Measurements from ENCODE around the gene POGLUT2.
A peak's percentile ranks its signal among the peaks of the same experiment; 100 is the strongest.

POGLUT2 gene

DNA sequence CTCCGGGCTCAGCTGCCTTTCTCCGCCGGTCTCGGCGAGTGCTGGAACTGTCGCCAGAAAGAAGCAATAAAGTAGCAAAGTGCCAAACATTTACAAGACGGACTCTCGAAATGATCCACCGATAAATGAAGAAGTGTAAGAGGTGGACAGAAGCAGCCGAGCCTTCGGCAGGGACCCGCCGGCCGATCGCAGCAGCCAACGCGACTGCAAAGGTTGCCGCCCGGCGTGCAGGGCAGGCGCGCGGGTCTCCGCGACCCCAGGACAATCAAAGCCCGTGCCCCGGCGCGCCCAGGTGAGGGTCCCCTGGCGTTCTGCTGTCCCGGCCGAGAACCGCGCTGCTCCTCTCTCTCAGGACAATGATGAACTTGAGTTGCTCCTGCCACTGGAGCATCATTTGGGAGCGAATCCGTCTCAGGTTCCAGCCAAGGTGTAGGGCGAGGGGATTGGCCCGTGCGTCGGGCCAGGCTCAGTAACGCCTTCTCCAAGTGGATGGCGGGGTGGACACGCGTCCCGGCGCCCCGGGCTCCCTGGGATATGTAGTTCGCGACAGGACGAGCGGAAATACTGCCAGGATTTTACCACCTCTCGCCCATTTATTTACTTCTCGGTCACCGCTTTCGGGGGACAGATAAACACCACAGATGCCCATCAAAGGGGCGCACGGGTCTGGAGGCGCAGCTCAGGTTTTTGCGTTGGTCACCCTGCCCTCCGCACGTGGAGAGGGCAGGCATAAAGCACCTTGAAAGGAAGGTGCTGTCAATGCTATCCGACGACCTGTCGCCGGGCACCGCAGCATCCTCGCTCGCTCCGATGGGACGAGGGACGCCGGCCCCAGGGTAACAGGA lies at the start of gene POGLUT2, which contains the start of gene BIVM:
Gene POGLUT2, minus strand, starts transcription at position 396 of the 845 bp plus-strand sequence. Its CDS starts 306 bp downstream, at position 90.
Gene BIVM, plus strand, starts transcription at position 539 of the 845 bp plus-strand sequence. CDS start 8,149 bp downstream, outside the sequence.
- DNase-seq (ENCODE audit: low read depth, low spot score) = peak; percentile 87

DNA sequence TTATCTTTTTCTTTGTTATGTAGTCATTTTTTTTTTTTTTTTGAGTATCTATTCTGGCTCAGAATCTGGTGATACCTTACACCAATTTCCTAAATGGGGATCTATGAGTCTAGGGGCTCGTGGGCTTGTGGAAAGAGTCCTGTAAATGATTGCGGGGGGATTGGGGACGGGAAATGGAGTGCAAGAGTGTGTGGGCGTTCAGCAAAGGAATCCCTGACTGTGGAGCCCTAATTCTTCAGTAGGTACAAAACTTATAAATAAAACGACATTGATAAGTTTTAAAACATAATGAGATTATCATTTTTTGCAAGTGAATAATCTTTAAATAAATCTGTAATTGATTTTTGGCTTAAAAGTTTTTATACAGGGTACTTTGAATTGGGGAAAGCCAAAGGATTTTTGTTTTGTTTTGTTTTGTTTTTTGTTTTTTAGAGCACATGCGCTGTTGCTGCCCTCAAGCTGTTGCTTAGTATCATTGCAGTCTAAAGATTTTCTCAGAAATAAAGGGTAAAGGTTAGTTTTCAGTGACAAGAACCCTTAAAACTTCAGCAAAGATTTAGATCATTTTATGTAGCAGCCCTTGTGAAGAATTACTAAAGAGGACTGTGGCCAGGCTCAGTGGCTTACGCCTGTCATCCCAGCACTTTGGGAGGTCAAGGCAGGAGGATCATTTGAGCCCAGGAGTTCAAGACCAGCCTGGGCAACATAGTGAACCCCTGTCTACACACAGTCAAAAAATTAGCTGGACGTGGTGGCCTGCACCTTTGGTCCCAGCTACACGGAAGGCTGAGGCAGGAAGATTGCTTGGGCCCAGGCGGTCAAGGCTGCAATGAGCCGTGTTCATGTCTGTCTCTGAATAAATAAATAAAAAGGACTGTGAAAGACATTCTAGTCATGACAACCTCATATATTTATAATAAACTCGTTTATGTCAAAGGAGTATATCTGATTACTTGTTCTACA lies 48.8 kb upstream of the POGLUT2 start:
- no peak for DNase-seq (ENCODE audit: low read depth, low spot score)

DNA sequence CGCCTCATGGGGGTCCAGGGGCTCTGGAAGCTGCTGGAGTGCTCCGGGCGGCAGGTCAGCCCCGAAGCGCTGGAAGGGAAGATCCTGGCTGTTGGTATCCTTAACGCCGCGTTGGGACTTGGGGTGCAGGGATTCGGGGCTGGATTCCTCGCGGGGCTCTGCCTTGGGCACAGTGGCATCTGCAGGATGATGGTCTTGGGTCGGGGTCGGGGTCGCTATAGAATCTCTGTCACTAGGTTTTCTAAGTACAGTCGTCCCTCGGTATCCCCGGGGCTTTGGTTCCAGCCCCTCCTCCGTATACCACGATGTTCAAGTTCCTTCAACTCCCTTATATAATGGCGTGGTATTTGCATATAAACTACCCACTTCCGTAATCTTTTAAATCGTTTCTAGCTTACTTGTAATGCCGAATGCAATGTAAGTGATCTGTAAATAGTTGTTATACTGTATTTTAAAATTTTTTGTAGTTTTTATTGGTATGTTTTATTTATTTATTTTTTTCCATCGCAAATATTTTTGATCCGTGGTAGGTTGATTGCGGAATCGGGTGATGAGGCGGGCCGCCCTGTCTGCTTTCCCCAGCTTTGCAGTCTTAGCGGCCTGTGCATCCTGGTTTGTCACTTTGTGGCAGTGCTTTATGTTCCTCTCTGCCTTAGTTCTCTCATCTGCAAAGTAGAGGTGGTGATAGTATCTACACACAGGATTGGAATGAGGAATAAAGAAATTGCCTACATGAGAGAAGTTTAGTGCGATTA lies 47.7 kb upstream of the POGLUT2 start:
- no peak for DNase-seq (ENCODE audit: low read depth, low spot score)

DNA sequence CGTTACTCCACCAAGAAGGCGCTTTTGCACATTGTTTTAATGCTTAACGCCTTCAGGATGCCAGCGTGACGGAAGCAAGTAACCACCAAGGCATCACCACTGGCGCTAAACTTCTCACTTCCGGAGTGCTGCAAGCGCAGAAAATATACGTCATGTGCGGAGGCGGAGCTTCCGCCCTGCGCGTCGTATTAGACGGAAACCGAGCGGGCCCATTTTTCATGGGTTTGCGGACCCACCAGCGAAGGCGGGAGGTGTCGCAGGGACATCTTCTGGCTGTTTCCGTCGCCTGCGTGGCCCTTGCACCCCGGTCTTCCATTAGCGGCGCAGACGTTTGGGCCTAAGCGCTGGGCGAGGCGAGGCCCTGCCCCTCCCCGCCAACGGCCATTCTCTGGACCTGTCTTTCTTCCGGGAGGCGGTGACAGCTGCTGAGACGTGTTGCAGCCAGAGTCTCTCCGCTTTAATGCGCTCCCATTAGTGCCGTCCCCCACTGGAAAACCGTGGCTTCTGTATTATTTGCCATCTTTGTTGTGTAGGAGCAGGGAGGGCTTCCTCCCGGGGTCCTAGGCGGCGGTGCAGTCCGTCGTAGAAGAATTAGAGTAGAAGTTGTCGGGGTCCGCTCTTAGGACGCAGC lies 47.0 kb upstream of the POGLUT2 start, which contains the start of gene ERCC5:
Gene ERCC5, plus strand, starts transcription at position 403 of the 631 bp plus-strand sequence. CDS start 235 bp downstream, outside the sequence.
- DNase-seq (ENCODE audit: low read depth, low spot score) = no peak

DNA sequence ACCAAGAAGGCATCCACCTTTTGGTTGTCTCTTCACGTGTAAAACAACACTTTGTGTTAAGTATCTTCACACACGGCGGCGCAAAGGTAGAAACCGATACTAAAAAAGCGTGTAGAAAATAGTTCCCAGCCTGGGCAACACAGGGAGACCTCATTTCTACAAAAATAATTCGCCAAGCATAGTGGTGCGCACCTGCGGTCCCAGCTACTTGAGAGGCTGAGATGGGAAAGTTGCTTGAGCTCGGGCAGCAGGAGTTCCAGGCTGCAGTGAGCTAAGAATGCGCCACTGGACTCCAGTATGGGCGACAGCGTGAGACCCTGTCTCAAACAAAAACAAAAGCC lies 46.5 kb upstream of the POGLUT2 start:
- no peak for DNase-seq (ENCODE audit: low read depth, low spot score)

DNA sequence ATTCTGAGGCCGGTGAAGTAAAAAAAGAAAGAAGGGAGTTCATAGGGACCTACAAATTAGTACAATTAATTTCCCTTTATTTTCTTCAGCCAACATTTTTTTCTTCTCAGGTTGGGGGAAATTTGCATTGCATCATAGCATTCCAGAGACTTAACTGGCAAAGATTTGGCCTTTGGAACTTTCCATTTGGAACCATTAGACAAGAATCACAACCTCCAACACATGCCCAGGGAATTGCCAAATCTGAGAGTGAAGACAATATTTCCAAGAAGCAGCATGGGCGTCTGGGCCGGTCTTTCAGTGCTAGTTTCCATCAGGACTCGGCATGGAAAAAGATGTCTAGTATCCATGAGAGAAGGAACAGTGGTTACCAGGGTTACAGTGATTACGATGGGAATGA lies 40.7 kb upstream of the POGLUT2 start:
- DNase-seq (ENCODE audit: low read depth, low spot score) = no peak

DNA sequence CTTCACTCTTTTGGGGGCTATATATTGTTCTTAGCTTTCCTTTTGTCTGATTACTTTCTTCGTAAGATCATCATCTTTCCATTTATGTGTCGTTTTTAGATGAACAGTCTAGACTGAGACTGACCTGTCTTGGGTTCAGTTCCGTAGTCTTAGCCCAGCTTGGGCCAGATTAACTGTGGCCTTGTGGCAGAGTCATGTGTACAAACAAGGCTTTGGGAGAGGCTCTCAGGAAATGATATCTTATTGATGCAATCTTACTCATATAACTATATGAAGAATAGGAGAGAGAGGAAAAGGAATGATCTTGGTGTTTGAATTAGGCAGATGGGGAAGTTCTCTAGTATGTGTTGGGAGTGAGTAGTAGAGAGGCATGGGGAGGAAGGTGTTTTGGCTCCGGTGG lies 40.2 kb upstream of the POGLUT2 start:
- no peak for DNase-seq (ENCODE audit: low read depth, low spot score)

DNA sequence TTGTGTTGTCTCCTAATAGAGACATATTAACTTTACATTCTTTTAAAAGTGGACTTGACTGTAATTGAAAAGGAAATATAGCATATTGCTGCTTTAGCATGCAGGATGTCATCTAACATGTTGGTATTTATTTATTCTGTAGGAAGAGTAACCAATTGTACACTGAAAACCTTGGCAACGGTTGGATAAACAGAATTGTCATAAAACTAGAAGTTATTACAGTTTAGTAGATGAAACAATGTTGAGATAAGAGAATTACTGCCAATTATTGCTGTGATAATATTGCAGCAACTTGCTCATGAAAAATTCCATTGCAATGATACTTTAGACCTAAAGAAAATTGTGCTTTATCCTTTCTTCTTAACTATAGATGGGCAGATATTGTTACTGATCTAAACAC lies 39.5 kb upstream of the POGLUT2 start:
- DNase-seq (ENCODE audit: low read depth, low spot score) = no peak

DNA sequence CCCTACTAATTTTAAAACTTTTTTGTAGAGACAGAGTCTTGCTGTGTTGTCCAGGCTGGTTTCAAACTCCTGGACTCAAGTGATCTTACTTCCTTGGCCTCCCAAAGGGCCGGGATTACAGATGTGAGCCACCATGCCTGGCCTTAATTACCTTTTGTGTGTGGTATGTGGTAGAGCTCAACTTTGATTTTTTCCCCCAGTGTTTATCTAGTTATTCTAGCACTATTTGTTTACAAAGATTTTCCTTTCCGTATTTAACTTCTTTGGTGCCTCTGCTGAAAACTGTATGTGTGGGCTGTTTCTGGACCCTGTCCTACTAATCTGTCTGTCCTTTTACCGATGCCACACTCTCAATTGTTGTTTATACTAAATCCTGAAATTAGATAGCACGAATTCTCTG lies 37.7 kb upstream of the POGLUT2 start:
- DNase-seq (ENCODE audit: low read depth, low spot score) = no peak

DNA sequence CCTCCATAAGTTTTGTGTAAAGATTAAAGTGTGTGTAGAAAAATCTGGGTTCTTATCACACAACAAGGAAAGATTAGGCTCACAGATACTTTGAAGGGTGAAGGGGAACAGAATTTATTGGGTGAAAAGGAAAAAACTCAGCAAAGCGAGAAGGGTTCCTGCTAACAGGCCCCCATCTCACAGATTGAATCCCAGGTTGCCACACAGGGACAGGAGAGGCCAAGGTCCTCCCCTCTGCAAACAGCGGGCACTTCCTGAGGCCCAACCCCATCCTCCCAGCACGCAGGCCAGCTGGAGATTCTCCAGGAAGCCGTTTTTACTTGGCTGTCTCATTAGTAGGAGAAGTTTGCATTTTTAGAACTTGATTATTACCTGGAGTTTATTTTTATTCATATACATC lies 31.9 kb upstream of the POGLUT2 start:
- no peak for DNase-seq (ENCODE audit: low read depth, low spot score)

DNA sequence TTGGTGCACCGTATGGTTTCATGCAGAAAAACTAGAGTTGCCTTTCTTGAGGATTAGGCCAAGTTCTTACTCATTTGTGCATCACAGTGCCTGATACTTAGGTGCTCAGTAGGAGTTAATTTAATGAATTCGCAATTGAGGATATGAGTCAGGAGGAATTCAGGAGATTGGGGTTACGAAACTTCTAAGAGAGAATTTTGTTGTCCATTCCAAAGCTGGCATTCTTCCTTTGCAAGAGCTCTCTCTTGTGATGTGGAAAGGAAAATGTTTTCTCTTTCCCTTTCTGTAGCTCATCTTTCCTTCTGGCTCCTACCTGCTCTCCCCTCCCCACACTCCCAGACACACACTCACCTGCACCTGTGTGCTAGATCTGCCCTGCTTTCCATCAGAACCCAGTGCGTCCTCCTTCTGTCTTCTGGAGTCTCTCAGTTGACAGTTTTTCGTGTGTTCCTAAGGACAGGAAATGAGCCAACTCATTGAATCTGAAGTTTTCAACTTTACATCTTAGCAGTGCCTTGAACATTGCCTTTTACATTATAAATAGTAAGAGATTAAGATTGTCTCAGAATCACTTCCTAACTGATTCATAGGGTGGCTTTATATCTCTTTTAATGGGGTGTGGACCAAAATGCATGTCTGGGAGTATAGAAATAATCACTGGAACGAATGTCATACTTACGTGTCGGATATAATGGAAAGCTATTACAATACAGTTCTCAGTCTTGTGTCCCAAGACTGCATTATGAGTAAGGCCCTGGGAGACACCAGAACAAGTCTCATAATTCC lies 27.3 kb upstream of the POGLUT2 start:
- no peak for DNase-seq (ENCODE audit: low read depth, low spot score)

DNA sequence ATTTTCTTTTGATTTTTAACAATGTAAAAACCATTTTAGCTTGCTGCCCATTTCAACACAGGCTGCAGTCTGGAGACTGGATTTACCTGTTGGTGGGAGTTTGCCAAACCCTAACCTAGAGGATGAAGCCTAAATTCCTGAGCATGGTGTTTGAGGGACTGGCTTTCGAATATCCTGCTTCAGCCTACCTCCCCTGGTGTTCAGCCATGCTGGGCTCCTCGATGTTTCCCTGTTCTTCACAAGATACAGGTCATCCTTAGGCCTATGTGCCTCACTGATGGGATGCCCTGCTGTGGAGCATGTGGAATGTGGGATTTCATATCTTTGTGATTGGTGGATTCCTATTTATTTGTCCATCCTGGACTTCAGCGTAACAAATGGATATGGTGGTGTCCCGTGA lies 26.6 kb upstream of the POGLUT2 start:
- DNase-seq (ENCODE audit: low read depth, low spot score) = no peak

DNA sequence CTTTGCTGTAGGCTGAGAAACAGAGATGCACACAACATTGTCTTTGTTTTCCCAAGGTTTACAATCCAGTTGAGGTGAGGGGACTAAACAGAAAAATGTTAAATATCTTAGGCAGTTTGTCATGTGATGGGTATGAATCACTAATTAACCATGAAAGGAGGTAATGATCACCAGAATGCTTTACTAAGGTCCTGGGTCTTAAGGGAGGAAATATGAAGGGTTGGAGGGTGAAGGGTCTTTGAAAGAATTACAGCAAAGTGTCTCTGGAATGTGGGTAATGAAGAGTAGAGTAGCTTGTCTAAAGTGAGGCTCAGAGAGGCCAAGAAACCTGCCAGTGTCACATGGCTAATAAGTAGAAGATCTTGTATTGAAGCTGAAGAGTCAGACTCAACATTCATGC lies 19.1 kb upstream of the POGLUT2 start:
- DNase-seq (ENCODE audit: low read depth, low spot score) = no peak

DNA sequence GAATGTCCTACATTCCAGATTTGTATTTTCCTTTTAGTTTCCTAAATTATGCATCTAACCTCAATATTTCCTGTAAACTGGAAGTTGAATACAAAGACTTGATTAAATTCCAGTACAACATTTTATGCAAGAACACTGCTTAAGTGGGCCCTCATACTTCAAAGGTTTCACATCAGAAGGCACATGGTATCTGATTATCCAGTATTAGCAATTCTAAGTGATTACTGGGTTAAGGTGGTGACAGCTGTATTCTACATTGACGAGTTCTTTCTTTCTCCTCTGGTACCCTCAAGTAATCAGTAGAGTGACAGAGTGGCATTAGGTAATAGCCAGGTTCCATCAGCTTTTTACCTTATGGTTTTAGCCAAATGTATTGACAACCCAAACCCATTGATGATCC lies 18.5 kb upstream of the POGLUT2 start:
- no peak for DNase-seq (ENCODE audit: low read depth, low spot score)

DNA sequence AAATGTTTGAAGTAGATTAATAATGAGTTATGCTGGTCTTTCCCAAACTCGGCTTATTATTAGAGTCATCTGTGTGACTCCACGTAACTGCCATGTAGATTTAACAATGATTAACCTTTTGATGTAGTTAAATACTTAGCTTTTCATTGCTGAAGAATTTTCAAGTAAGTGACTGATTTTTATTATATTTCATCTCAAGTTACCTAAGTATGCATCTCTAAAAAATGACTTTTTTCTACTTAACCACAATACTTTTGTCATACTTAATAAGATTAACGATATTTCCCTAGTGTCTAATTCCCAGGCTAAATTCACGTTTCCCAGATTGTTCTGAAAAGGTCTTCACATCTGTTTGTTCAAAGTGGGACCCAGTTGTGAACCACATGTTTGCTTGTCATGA lies 17.9 kb upstream of the POGLUT2 start:
- DNase-seq (ENCODE audit: low read depth, low spot score) = no peak

DNA sequence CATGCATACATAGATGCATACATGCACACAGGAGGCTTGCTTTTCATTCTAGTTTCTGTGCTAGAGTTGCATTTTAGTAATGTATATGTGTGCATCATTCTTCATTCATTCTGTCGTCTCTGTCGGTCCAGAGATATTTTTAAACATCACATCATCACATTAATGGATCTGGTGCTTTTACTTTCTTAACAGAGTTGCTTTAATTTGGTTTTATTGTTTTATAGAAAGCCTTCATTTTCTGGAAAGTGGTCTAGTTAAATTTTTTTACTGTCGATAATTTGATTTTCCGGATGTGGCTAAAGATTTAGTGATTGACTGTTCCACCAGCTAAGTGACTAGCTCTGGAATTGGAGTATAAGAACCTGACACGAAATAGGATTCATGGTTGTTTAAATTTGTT lies 17.0 kb upstream of the POGLUT2 start:
- DNase-seq (ENCODE audit: low read depth, low spot score) = no peak

DNA sequence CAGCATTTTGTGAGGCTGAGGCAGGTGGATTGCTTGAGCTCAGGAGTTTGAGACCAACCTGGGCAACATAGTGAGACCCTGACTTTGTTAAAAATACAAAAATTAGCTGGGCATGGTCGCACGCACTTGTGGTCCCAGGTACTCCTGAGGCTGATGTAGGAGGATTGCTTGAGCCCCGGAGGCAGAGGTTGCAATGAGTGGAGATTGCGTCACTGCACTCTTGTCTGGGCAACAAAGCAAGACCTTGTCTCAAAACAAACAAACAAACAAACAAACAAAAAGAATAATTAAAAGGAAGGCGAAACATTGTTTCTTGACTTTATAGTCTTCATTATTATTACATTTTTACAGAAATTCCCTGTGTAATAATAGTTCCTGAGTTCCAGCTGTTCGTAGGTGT lies 16.0 kb upstream of the POGLUT2 start:
- DNase-seq (ENCODE audit: low read depth, low spot score) = no peak

DNA sequence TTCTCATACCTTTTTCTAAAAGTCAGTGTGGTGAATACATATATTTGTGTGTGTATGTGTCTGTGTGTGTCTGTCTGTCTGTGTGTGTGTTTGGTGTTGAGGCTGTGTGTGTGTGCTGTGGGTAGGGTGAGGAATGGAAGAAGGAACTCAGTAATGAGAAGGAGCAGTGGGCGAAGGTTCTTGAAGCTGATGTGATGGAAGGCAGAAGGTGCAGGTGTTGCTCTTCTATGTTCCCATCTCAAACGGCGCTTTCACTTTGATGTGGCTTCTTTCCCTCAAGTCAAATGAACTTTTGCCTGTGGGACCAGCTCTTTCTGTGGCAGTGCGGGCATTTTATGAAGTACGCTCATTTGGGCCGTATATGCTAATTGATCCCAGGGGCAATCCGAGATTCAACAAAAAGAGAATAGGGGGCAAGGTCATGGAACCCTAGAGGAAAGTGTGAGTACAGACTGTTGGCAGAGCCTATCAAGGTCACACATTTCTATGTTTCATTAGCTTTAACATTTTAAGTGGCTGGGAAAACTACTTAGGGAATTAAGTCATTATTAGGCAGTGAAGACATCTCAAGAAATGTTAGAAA lies 15.3 kb upstream of the POGLUT2 start:
- no peak for DNase-seq (ENCODE audit: low read depth, low spot score)

DNA sequence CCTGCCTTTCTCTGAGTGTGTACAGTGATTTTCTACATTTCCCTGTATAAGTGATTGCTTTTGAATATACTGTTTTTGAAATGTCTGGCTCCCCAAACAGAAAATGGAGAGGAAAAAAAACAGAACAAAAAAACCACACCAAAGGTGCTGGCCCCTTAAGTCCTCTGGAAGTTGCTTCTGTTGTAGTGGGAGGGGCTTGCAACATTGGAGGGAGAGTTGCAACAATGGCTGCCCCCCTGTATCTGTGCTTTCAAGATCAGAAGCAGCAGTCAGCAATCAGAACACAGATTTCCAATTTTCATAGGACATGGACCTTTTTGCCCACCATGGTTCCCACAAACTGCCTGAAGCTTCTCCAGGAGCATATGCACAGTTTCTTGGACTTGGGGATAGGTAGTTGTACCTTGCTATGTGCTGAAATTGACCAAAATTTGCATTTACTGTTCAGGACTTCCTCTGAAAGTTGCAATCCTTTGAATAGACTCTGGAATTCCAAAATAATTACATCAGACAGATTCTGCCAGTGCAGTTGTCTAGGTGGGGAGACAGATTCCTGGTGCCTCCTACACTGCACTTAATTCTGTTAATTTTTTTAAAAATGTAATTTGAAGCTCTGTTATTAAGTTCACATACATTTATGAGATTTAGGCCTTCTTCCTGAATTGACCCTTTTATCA lies 14.0 kb upstream of the POGLUT2 start:
- DNase-seq (ENCODE audit: low read depth, low spot score) = no peak

Measured in iPS DF 19.7 (cell line).